ENCODE data around the gene AMHR2. TPM values are rescaled to one million over a fixed set of nuclear protein-coding genes. Genes with fewer than 3 reads are reported as not detected.

The AMHR2 gene
- total and polyA plus RNA-seq, 9 of the 15 experiments (the other 6 are each of a cell fraction or from before 2014, with no cell fraction given) = 8.9 to 49.7 (median 19.3) TPM

DNA sequence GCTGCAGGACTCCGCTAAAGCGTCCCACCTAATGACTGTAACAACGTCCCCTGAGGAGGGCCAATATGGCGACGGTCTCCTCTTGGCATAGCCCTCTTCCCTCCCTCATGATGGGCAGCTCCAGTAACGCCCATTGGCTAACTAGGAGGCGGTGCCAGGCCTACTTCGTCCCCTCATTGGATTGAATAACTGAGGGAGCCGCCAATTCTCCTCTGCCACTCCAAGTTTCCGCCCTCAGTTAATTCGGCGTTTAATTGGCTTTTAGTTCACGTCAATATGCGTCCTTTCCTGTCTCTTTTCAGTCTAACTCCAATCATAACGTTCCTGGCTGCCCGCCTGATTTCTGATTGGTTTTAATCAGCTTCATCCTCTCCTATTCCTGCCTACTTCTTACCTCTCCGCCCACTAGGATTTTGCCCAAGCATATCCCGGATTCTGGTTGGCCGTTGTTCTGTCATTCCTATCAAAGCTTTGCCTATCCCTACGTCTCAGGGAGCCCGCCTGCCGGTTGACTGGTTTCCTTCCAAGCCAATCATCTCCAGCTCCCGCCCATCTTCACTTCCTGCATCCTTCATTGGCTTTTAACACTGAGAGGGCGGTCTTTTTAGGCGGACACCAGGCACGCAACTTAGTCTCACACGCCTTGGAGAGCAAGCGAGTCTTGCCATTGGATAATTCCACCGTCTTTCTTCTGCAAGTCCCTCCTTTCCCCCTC lies 44.1 kb upstream of the AMHR2 start (continued):
- TF ChIP-seq, protein P1, sequence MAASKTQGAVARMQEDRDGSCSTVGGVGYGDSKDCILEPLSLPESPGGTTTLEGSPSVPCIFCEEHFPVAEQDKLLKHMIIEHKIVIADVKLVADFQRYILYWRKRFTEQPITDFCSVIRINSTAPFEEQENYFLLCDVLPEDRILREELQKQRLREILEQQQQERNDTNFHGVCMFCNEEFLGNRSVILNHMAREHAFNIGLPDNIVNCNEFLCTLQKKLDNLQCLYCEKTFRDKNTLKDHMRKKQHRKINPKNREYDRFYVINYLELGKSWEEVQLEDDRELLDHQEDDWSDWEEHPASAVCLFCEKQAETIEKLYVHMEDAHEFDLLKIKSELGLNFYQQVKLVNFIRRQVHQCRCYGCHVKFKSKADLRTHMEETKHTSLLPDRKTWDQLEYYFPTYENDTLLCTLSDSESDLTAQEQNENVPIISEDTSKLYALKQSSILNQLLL (CRISPR knock-in tag; IDR thresholded peaks at IDR 0.05; ENCODE audit: borderline replicate concordance) = no peak
- no peak for TF ChIP-seq EHMT2 (IDR thresholded peaks at IDR 0.05)
- TF ChIP-seq MXI1 (IDR thresholded peaks at IDR 0.05; ENCODE audit: low read depth, low read length) = 0 out of 2 replicates have a peak, but pooled peaks have one; percentile 45
- TF ChIP-seq, protein P2, sequence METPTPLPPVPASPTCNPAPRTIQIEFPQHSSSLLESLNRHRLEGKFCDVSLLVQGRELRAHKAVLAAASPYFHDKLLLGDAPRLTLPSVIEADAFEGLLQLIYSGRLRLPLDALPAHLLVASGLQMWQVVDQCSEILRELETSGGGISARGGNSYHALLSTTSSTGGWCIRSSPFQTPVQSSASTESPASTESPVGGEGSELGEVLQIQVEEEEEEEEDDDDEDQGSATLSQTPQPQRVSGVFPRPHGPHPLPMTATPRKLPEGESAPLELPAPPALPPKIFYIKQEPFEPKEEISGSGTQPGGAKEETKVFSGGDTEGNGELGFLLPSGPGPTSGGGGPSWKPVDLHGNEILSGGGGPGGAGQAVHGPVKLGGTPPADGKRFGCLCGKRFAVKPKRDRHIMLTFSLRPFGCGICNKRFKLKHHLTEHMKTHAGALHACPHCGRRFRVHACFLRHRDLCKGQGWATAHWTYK (CRISPR knock-in tag; IDR thresholded peaks at IDR 0.05) = no peak
- TF ChIP-seq, protein P3, sequence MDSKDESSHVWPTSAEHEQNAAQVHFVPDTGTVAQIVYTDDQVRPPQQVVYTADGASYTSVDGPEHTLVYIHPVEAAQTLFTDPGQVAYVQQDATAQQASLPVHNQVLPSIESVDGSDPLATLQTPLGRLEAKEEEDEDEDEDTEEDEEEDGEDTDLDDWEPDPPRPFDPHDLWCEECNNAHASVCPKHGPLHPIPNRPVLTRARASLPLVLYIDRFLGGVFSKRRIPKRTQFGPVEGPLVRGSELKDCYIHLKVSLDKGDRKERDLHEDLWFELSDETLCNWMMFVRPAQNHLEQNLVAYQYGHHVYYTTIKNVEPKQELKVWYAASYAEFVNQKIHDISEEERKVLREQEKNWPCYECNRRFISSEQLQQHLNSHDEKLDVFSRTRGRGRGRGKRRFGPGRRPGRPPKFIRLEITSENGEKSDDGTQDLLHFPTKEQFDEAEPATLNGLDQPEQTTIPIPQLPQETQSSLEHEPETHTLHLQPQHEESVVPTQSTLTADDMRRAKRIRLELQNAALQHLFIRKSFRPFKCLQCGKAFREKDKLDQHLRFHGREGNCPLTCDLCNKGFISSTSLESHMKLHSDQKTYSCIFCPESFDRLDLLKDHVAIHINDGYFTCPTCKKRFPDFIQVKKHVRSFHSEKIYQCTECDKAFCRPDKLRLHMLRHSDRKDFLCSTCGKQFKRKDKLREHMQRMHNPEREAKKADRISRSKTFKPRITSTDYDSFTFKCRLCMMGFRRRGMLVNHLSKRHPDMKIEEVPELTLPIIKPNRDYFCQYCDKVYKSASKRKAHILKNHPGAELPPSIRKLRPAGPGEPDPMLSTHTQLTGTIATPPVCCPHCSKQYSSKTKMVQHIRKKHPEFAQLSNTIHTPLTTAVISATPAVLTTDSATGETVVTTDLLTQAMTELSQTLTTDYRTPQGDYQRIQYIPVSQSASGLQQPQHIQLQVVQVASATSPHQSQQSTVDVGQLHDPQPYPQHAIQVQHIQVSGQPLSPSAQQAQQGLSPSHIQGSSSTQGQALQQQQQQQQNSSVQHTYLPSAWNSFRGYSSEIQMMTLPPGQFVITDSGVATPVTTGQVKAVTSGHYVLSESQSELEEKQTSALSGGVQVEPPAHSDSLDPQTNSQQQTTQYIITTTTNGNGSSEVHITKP (IDR thresholded peaks at IDR 0.05; ENCODE audit: partially characterized antibody) = peak; percentile 95
- TF ChIP-seq, protein P4, sequence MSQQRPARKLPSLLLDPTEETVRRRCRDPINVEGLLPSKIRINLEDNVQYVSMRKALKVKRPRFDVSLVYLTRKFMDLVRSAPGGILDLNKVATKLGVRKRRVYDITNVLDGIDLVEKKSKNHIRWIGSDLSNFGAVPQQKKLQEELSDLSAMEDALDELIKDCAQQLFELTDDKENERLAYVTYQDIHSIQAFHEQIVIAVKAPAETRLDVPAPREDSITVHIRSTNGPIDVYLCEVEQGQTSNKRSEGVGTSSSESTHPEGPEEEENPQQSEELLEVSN (IDR thresholded peaks at IDR 0.05; ENCODE audit: borderline replicate concordance in 1 of 2, extremely low read depth in 1 of 2, insufficient read depth in 1 of 2, insufficient read length in 1 of 2, low read depth in 1 of 2, low read length in 1 of 2, poor library complexity in 1 of 2, severe bottlenecking in 1 of 2) = peak; percentile 94 to 97
- TF ChIP-seq RFX1 (IDR thresholded peaks at IDR 0.05) = peak; percentile 46; the same call in 1 of the 2 replicates
- TF ChIP-seq, protein P5, sequence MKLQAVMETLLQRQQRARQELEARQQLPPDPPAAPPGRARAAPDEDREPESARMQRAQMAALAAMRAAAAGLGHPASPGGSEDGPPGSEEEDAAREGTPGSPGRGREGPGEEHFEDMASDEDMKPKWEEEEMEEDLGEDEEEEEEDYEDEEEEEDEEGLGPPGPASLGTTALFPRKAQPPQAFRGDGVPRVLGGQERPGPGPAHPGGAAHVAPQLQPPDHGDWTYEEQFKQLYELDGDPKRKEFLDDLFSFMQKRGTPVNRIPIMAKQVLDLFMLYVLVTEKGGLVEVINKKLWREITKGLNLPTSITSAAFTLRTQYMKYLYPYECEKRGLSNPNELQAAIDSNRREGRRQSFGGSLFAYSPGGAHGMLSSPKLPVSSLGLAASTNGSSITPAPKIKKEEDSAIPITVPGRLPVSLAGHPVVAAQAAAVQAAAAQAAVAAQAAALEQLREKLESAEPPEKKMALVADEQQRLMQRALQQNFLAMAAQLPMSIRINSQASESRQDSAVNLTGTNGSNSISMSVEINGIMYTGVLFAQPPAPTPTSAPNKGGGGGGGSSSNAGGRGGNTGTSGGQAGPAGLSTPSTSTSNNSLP (IDR thresholded peaks at IDR 0.05; ENCODE audit: borderline replicate concordance, low read depth, low read length) = peak; percentile 100
- TF ChIP-seq RFX7 (CRISPR knock-in tag; IDR thresholded peaks at IDR 0.05) = no peak
- peak; percentile 51 for TF ChIP-seq HNRNPLL (IDR thresholded peaks at IDR 0.05; ENCODE audit: low read depth, low read length, poor library complexity, severe bottlenecking)
- peak; percentile 83 for TF ChIP-seq CREM (IDR thresholded peaks at IDR 0.05; ENCODE audit: low read depth)
- TF ChIP-seq SREBF2 (CRISPR knock-in tag; IDR thresholded peaks at IDR 0.05) = no peak

Measured in K562 (cell line).